ENCODE measurements around the gene TSHZ1.

- TF ChIP-seq POLR2A (IDR thresholded peaks at IDR 0.05), result no peak
- TF ChIP-seq, protein P1, sequence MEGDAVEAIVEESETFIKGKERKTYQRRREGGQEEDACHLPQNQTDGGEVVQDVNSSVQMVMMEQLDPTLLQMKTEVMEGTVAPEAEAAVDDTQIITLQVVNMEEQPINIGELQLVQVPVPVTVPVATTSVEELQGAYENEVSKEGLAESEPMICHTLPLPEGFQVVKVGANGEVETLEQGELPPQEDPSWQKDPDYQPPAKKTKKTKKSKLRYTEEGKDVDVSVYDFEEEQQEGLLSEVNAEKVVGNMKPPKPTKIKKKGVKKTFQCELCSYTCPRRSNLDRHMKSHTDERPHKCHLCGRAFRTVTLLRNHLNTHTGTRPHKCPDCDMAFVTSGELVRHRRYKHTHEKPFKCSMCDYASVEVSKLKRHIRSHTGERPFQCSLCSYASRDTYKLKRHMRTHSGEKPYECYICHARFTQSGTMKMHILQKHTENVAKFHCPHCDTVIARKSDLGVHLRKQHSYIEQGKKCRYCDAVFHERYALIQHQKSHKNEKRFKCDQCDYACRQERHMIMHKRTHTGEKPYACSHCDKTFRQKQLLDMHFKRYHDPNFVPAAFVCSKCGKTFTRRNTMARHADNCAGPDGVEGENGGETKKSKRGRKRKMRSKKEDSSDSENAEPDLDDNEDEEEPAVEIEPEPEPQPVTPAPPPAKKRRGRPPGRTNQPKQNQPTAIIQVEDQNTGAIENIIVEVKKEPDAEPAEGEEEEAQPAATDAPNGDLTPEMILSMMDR (IDR thresholded peaks at IDR 0.05), result no peak
Measured at GRCh38 chr18:75277610-75277928, 67.0 kb downstream of the TSHZ1 start.
